ENCODE results near the gene FEZ2.

The FEZ2 gene

DNA sequence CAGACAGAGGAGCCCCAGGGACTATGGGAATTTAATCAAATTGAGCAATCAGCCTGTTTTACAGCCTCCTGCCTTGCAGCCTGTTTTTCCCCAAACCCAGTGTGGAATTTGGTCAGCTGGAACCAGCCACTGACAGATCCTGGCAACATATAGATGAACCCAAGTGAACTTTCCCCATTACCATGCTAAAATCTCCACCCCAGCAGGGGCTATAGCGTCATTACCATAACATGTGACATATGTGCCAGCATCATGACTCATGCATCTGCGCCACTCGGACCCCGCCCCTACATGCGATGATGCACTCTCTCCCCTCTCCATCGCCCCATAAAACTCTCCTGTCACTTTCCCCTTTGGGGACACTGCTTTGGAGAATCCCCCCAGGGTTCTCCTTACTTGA lies 17.3 kb upstream of the FEZ2 start:
- no peak for TF ChIP-seq TEAD4 (IDR thresholded peaks at IDR 0.05)
- TF ChIP-seq ZBTB7A (IDR thresholded peaks at IDR 0.05; ENCODE audit: low read depth): no peak
- TF ChIP-seq NFIC (IDR thresholded peaks at IDR 0.05): no peak
- no peak for TF ChIP-seq TCF12 (IDR thresholded peaks at IDR 0.05; ENCODE audit: low read depth)
- TF ChIP-seq TAF1 (IDR thresholded peaks at IDR 0.05; ENCODE audit: low read depth): no peak
- TF ChIP-seq, protein P1, sequence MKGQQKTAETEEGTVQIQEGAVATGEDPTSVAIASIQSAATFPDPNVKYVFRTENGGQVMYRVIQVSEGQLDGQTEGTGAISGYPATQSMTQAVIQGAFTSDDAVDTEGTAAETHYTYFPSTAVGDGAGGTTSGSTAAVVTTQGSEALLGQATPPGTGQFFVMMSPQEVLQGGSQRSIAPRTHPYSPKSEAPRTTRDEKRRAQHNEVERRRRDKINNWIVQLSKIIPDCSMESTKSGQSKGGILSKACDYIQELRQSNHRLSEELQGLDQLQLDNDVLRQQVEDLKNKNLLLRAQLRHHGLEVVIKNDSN (IDR thresholded peaks at IDR 0.05): no peak
- TF ChIP-seq YY1 (IDR thresholded peaks at IDR 0.05; ENCODE audit: low read depth): no peak
- no peak for TF ChIP-seq EP300 (IDR thresholded peaks at IDR 0.05; ENCODE audit: borderline replicate concordance)
- no peak for TF ChIP-seq FOXM1 (IDR thresholded peaks at IDR 0.05; ENCODE audit: borderline replicate concordance, low read depth)
- no peak for TF ChIP-seq CREB1 (IDR thresholded peaks at IDR 0.05; ENCODE audit: low read depth)
- no peak for TF ChIP-seq EGR1 (IDR thresholded peaks at IDR 0.05)
- TF ChIP-seq CEBPB (IDR thresholded peaks at IDR 0.05): no peak
- TF ChIP-seq, protein P2, sequence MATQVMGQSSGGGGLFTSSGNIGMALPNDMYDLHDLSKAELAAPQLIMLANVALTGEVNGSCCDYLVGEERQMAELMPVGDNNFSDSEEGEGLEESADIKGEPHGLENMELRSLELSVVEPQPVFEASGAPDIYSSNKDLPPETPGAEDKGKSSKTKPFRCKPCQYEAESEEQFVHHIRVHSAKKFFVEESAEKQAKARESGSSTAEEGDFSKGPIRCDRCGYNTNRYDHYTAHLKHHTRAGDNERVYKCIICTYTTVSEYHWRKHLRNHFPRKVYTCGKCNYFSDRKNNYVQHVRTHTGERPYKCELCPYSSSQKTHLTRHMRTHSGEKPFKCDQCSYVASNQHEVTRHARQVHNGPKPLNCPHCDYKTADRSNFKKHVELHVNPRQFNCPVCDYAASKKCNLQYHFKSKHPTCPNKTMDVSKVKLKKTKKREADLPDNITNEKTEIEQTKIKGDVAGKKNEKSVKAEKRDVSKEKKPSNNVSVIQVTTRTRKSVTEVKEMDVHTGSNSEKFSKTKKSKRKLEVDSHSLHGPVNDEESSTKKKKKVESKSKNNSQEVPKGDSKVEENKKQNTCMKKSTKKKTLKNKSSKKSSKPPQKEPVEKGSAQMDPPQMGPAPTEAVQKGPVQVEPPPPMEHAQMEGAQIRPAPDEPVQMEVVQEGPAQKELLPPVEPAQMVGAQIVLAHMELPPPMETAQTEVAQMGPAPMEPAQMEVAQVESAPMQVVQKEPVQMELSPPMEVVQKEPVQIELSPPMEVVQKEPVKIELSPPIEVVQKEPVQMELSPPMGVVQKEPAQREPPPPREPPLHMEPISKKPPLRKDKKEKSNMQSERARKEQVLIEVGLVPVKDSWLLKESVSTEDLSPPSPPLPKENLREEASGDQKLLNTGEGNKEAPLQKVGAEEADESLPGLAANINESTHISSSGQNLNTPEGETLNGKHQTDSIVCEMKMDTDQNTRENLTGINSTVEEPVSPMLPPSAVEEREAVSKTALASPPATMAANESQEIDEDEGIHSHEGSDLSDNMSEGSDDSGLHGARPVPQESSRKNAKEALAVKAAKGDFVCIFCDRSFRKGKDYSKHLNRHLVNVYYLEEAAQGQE (IDR thresholded peaks at IDR 0.05; ENCODE audit: low read depth): no peak

DNA sequence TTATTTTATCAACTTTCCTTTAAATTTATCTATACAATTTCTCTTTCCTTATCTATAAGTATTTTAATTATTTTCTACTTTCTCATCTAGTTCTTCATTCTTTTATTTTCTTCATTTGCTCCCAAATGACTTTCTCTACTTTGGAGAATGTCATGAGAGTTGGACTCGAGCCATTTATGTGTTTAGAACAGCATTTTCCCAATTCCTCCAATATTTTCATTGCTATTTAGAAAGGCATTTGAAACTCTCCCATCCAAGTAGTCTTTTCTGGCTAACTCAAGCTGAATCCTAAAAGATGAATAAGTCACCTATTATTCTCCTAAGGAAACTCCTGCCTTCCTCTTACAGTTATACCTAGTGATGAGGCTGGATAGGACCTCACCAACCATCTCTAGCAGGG lies 15.8 kb upstream of the FEZ2 start:
- no peak for TF ChIP-seq EP300 (IDR thresholded peaks at IDR 0.05; ENCODE audit: borderline replicate concordance)
- TF ChIP-seq TEAD4 (IDR thresholded peaks at IDR 0.05): no peak
- no peak for TF ChIP-seq TAF1 (IDR thresholded peaks at IDR 0.05; ENCODE audit: low read depth)
- TF ChIP-seq EGR1 (IDR thresholded peaks at IDR 0.05): no peak
- TF ChIP-seq, protein P3, sequence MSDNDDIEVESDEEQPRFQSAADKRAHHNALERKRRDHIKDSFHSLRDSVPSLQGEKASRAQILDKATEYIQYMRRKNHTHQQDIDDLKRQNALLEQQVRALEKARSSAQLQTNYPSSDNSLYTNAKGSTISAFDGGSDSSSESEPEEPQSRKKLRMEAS (IDR thresholded peaks at IDR 0.05): no peak
- no peak for TF ChIP-seq ZBTB7A (IDR thresholded peaks at IDR 0.05; ENCODE audit: low read depth)
- no peak for TF ChIP-seq RAD21 (IDR thresholded peaks at IDR 0.05; ENCODE audit: low read depth)
- TF ChIP-seq, protein P2 (IDR thresholded peaks at IDR 0.05; ENCODE audit: low read depth): no peak

DNA sequence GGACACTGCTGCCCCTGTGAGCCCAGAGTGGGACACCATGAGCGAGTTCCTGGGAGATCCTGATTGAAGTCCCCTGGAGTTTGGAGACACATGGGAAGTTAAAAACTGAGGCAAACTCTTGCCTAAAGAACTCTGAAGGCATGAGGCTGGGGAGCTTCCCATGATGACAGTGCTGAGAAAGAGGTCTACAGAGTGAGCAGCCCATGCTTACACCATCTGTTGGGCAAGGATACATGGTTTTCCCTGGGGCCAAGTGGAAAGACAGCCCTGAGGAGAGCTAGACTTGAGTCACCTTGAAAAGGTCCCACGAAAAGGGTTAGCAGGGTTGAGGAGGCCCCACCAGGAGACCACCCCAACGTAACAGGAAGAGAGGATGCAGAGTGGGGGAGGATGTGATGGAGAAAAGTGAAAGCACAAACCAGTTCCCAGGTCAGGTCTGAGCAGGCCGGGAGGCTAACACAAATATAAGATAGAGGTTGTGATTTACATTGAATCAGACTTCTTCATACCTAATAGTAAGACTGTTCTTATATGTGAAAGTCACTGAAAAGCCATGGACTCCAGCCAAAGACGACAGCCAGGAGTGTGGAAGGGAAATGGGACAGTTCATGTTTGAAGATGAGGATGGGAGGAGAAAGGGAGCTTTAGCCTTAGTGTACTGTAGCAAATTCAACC lies 13.5 kb upstream of the FEZ2 start:
- TF ChIP-seq NFIC (IDR thresholded peaks at IDR 0.05) (no peak), EGR1 (IDR thresholded peaks at IDR 0.05) (no peak), FOXM1 (IDR thresholded peaks at IDR 0.05; ENCODE audit: borderline replicate concordance, low read depth) (no peak), CEBPB (IDR thresholded peaks at IDR 0.05) (no peak)
- TF ChIP-seq, protein P3 (IDR thresholded peaks at IDR 0.05): no peak

DNA sequence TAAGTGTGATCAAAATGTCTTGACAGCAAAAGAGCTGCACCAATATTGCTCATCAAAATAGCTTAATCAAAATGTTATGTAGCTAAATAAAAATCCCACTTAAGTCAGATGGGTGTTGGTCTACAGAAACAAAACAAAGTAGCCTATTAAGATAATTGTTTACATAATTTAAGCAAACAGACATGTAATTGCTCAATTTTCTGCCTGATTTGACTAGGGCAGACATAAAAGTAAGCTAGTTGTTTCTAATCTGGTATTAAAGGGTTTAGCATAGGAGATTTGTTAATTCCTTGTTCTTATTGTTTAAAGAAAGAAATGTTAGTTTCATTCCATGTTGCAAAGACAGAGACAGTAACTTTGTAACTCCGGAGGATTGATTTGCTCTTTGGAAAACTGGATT lies 11.5 kb upstream of the FEZ2 start:
- TF ChIP-seq TAF1 (IDR thresholded peaks at IDR 0.05; ENCODE audit: low read depth) (no peak), ZBTB7A (IDR thresholded peaks at IDR 0.05; ENCODE audit: low read depth) (no peak), TCF12 (IDR thresholded peaks at IDR 0.05; ENCODE audit: low read depth) (no peak), RAD21 (IDR thresholded peaks at IDR 0.05; ENCODE audit: low read depth) (no peak), EGR1 (IDR thresholded peaks at IDR 0.05) (no peak), CEBPB (IDR thresholded peaks at IDR 0.05) (no peak), EP300 (IDR thresholded peaks at IDR 0.05; ENCODE audit: borderline replicate concordance) (no peak), NFIC (IDR thresholded peaks at IDR 0.05) (no peak), FOXM1 (IDR thresholded peaks at IDR 0.05; ENCODE audit: borderline replicate concordance, low read depth) (no peak), YY1 (IDR thresholded peaks at IDR 0.05; ENCODE audit: low read depth) (no peak), TEAD4 (IDR thresholded peaks at IDR 0.05) (no peak), CREB1 (IDR thresholded peaks at IDR 0.05; ENCODE audit: low read depth) (no peak)
- TF ChIP-seq, protein P3 (IDR thresholded peaks at IDR 0.05): no peak
- TF ChIP-seq, protein P1 (IDR thresholded peaks at IDR 0.05): no peak
- TF ChIP-seq, protein P2 (IDR thresholded peaks at IDR 0.05; ENCODE audit: low read depth): no peak
